Right hindlimb (tissue), 1 donor: Measurements from ENCODE around the gene PHLDA1.
"Not testable (repeated sequence)": the region's sequence is repeated elsewhere in the genome, so short reads cannot be mapped to it uniquely, and the experiment has no call there.

Experiments
- DNase-seq: peaks from one replicate; pipeline ENCODE4 v3.0.0-alpha.2; 2018

Gene PHLDA1

GRCh38 chr12:75984577-75985182, 46.9 kb downstream of the PHLDA1 start:
- DNase-seq = no peak

GRCh38 chr12:75983851-75984250, 47.7 kb downstream of the PHLDA1 start:
- DNase-seq = not testable (repeated sequence)

GRCh38 chr12:75982979-75983660, 48.5 kb downstream of the PHLDA1 start:
- no peak for DNase-seq

DNA sequence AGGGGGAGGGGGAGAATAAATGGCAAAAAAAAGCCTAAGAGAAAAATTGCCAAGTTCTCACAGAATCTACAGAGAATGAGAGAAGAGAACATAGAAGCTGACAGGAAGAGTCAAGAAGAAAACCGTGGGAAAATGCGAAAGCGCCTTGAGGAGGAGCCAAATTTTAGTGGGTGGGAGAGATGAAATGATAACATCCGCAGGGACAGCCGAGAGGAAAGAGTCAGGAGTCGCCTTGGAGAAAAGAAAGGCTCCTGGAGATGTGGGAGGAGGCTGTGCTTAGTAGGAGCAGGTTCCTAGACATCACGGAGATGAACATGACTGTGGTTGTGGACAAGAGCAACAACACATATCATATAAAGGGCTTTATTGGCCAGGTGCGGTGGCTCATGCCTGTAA, 49.4 kb downstream of the PHLDA1 start:
- no peak for DNase-seq

GRCh38 chr12:75981247-75982168, 50.1 kb downstream of the PHLDA1 start:
- DNase-seq = no peak

- no peak for DNase-seq
Measured at GRCh38 chr12:75979181-75979580, 52.4 kb downstream of the PHLDA1 start.

GRCh38 chr12:75978677-75979076, 52.9 kb downstream of the PHLDA1 start:
- DNase-seq = no peak

DNA sequence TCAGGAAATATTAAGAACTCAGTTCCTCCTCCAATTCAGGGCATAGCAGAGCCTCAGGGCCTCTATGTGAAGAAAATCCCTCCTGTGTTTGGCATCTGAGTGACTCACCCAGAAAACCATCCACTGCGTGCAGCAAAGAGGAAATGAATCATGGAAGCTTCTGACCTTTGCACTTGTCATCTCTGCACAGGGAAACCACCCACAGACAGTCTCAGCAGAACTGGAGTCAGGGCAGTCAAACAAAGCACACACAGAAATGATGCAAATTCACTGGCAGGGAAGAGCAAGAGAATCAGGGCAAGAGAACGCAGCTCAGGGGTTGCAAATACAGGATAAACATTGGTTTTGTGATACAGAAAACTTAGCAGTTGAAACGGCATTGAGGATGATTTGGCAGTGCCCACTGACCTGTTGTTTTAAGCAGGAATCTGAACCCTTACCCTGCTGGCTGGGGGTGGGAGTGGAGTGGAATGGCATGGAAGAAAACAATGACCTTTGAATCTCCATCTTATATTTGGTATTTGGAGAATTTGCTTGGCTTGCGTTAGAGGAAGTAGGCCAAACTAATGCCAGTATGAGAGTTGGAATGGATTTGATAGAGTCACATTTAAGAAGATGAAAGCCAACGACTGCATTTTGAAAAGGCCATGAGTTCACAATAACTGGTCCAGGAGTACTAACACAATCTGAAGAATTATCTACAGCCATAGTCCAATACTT, 53.5 kb downstream of the PHLDA1 start:
- peak; percentile 72 for DNase-seq

DNA sequence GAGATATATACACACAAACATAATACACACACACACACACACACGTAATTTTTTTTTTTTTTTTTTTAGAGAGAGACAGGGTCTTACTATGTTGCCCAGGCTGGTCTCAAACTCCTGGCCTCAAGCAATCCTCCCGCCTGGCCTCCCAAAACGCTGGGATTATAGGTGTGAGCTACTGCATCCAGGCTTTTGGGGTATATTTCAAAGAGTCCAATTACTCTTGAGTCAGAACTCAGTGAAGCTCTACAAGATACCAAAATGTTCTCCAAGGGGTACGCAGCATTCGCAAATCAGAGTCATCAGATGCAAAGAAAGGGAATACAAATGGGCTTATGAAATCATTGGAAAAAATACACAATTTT, 54.0 kb downstream of the PHLDA1 start:
- DNase-seq = no peak

DNA sequence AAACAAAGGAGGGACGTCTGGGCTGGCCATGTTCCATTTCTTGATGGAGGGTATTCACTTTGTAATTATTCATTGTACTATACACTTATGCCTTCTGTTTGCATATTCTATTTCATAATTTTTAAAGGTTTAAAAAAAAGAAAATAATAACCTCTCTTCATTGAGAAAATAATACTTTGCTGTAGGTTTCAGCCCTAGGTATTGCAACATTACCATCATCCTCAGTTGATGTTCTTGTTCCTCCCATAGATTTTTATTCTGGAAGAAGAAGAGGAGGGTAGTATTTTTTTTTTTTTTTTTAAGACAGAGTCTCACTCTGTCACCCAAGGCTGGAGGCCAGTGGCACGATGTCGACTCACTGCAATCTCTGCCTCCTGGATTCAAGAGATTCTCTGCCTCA, 54.7 kb downstream of the PHLDA1 start:
- no peak for DNase-seq

GRCh38 chr12:75976113-75976512, 55.5 kb downstream of the PHLDA1 start:
- DNase-seq = no peak

DNA sequence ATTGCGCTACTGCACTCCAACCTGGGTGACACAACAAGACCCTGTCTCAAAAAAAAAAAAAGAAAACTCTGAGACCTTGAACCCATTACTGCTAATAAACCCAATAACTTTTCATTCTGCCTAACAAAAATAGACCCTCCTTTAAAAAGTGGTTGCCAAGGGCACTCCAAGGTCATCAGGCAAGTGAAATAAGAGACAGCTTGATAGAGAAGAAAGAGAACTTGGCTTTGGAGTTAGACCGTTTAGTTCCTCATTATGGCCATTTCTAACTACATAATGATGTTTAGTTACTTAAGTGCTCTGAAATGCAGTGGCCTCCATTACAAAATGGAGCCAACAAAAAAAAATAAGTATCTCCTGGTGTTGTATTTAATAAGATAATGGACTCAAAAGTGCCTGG, 55.9 kb downstream of the PHLDA1 start:
- DNase-seq = no peak
